ENCODE results near the gene PRDM8.

- no peak for TF ChIP-seq POLR2A (IDR thresholded peaks at IDR 0.05; ENCODE audit: low read depth, low read length)
- no peak for TF ChIP-seq MXI1 (IDR thresholded peaks at IDR 0.05; ENCODE audit: borderline replicate concordance, low read depth, low read length)
- TF ChIP-seq RFX5 (IDR thresholded peaks at IDR 0.05; ENCODE audit: low read depth, low read length): no peak
- TF ChIP-seq, protein P1, sequence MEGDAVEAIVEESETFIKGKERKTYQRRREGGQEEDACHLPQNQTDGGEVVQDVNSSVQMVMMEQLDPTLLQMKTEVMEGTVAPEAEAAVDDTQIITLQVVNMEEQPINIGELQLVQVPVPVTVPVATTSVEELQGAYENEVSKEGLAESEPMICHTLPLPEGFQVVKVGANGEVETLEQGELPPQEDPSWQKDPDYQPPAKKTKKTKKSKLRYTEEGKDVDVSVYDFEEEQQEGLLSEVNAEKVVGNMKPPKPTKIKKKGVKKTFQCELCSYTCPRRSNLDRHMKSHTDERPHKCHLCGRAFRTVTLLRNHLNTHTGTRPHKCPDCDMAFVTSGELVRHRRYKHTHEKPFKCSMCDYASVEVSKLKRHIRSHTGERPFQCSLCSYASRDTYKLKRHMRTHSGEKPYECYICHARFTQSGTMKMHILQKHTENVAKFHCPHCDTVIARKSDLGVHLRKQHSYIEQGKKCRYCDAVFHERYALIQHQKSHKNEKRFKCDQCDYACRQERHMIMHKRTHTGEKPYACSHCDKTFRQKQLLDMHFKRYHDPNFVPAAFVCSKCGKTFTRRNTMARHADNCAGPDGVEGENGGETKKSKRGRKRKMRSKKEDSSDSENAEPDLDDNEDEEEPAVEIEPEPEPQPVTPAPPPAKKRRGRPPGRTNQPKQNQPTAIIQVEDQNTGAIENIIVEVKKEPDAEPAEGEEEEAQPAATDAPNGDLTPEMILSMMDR (conservative IDR thresholded peaks at IDR 0.05; ENCODE audit: low read depth, low read length): no peak
Measured at GRCh38 chr4:80253510-80253909, 56.2 kb downstream of the PRDM8 start.
